Adipose tissue (tissue), 3 donors: ENCODE measurements around the gene FOXD4. TPM values are rescaled to one million over a fixed set of nuclear protein-coding genes. Genes with fewer than 3 reads are reported as not detected.
"Not testable (repeated sequence)": the region's sequence is repeated elsewhere in the genome, so short reads cannot be mapped to it uniquely, and the experiment has no call there.

Experiments used
- H3K27ac ChIP-seq: one replicate; pipeline ENCODE4 v1.5.1; 2013; ENCODE audit warnings: low read depth, low read length
- WGBS, 3 donors: extraction: QIAGEN DNeasy Blood & Tissue Kit; methylation state at CpG; one replicate each; pipeline ENCODE4 v1.1.7; 2013; 5-methylcytosine and 5-hydroxymethylcytosine counted together
- polyA plus RNA-seq, 3 donors: library from polyadenylated mRNA; stranded (reverse); fragments of 200-250 nt; gene quantifications; one replicate each; pipeline ENCODE4 v1.2.3, GENCODE V29; 2013
- donor health status: healthy with polysubstance abuse.
- donor health status: Bipolar disorder and iron deficiency.
- donor health status: healthy.

FOXD4 gene
- polyA plus RNA-seq, 3 donors: 0.14 to 0.21 TPM; not detected in 1

- 68 to 83% (median 69%) methylated on average over 2 to 3 of the region's 3 CpGs for WGBS, 3 donors
- not testable (repeated sequence) for H3K27ac ChIP-seq
These were observed 19.4 kb downstream of the FOXD4 start for GRCh38 chr9:98775-99174.

GRCh38 chr9:94992-95391 is 23.2 kb downstream of the FOXD4 start:
- H3K27ac ChIP-seq: not testable (repeated sequence)
- WGBS, 3 donors: 36 to 50% (median 50%) methylated on average over 1 to 4 of the region's 4 CpGs

DNA sequence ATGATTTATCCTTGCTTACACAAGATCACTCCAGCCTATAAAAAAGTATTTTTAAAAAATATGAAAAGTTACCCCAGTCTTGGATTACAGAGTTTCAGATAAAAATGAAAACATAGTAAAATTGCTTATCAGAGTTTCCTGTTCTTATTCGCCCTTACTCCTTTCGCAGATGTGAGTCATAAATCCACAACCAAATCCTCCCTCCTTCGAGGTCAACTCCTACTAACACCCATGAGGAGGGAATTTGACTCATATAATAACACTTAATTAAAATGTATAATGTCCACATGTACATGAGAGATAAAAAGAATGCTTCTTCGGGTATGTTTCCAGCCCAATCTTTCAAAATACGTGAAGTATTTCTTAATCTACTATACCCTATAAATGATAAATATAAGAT is 23.9 kb downstream of the FOXD4 start:
- 38 to 65% (median 46%) methylated on average over 3 to 4 of the region's 5 CpGs for WGBS, 3 donors
- H3K27ac ChIP-seq: not testable (repeated sequence)

- not testable (repeated sequence) for H3K27ac ChIP-seq
- 73 to 91% (median 73%) methylated on average over 4 of the region's 5 CpGs for WGBS, 3 donors
These were observed 24.3 kb downstream of the FOXD4 start for GRCh38 chr9:93909-94308.

- 68 to 84% (median 75%) methylated on average over 1 of the region's 1 CpG for WGBS, 3 donors
- not testable (repeated sequence) for H3K27ac ChIP-seq
These were observed 27.4 kb downstream of the FOXD4 start for GRCh38 chr9:90851-91250.

- not testable (repeated sequence) for H3K27ac ChIP-seq
- WGBS, 3 donors: 5 to 10% (median 9%) methylated on average over 4 to 5 of the region's 11 CpGs
These were observed 29.7 kb downstream of the FOXD4 start for GRCh38 chr9:88396-89037.

GRCh38 chr9:87860-88259 is 30.4 kb downstream of the FOXD4 start:
- not testable (repeated sequence) for H3K27ac ChIP-seq
- WGBS, 3 donors: 30 to 63% (median 36%) methylated on average over 4 to 5 of the region's 6 CpGs

DNA sequence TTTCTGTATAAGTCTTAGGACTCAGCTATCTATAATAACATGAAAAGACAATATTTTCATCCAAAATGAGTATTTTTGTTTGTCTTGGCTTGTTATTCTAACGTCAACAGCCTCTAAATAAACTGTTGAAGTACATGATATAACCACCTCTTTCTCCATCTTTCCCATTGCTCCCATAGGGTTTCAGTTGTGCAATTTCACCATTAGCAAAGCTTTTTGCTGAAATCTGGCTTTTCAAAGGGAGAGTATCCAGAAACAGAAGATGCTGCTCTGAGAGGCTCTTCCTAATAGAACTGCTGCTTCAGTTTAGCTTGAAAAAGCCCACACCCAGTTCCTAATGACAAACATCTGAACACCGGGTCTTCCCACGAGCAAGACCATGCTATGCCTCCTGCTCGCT is 31.1 kb downstream of the FOXD4 start:
- H3K27ac ChIP-seq: not testable (repeated sequence)
- 60 to 70% (median 60%) methylated on average over 2 of the region's 4 CpGs for WGBS, 3 donors

- H3K27ac ChIP-seq: not testable (repeated sequence)
These were observed 31.5 kb downstream of the FOXD4 start for GRCh38 chr9:86697-87096.

- H3K27ac ChIP-seq: not testable (repeated sequence)
- WGBS, 3 donors: 89 to 93% (median 92%) methylated on average over 27 to 30 of the region's 31 CpGs
These were observed 35.1 kb downstream of the FOXD4 start for GRCh38 chr9:82932-83689.

- H3K27ac ChIP-seq: not testable (repeated sequence)
- WGBS, 3 donors: 58 to 73% (median 65%) methylated on average over 3 of the region's 3 CpGs
These were observed 39.9 kb downstream of the FOXD4 start for GRCh38 chr9:78333-78732.

GRCh38 chr9:76389-76788 is 41.8 kb downstream of the FOXD4 start:
- not testable (repeated sequence) for H3K27ac ChIP-seq
- WGBS, 3 donors: 84 to 95% (median 91%) methylated on average over 3 of the region's 3 CpGs

- not testable (repeated sequence) for H3K27ac ChIP-seq
- 10 to 24% (median 18%) methylated on average over 13 to 17 of the region's 18 CpGs for WGBS, 3 donors
These were observed 44.2 kb downstream of the FOXD4 start for GRCh38 chr9:73900-74525.

- not testable (repeated sequence) for H3K27ac ChIP-seq
- 1 to 2% (median 1%) methylated on average over 58 to 108 of the region's 109 CpGs for WGBS, 3 donors
These were observed 44.9 kb downstream of the FOXD4 start for GRCh38 chr9:73076-73899.

Other genes starting within 250 kb of the FOXD4 start
- 10 to 100 TPM; 10.9 to 15.4 (median 12.3) TPM for gene WASHC1, start 89.0 kb downstream of the FOXD4 start, polyA plus RNA-seq
- 10 to 100 TPM; 21.5 to 24.3 (median 23.6) TPM for gene ZNG1A, start 60.6 kb upstream of the FOXD4 start, polyA plus RNA-seq
- 10 to 100 TPM in 1 of 3 donors, 1 to 10 TPM in 2; 2.4 to 12.4 (median 6.9) TPM for gene DOCK8, start 96.4 kb upstream of the FOXD4 start, polyA plus RNA-seq